HCT116 (cell line): ENCODE data around the gene DCTN5. TPM values are rescaled to one million over a fixed set of nuclear protein-coding genes. Genes with fewer than 3 reads are reported as not detected.
A peak's percentile ranks its signal among the peaks of the same experiment; 100 is the strongest.

Experiments used
- ATAC-seq: fragments of 200-7000 bp; cut with Tn5 transposase; 2 replicates; pipeline ENCODE4 v1.9.1; 2020; ENCODE audit warnings: mild to moderate bottlenecking, moderate library complexity
- BruUV-seq: library from RNA; stranded (reverse); fragments of 400-500 nt; replicated peaks from 2 replicates; lab custom pipeline; 2021; lab: Mats Ljungman, UMichigan
- CTCF ChIA-PET: fragments of 300-600 bp; sonication (Branson Sonifier 250); formaldehyde crosslinking; loops from one replicate; lab custom pipeline; 2021; ENCODE audit warnings: antibody characterized with exemption; lab: Charles Lee
- POLR2A ChIA-PET: fragments of 300-600, 350-600 bp; sonication (Branson Sonifier 250); formaldehyde crosslinking; loops from one replicate; lab custom pipeline; 2021; ENCODE audit warnings: antibody characterized with exemption; lab: Charles Lee
- RAD21 ChIA-PET, 2 experiments: fragments of 300-600 bp; sonication (Branson Sonifier 250); formaldehyde crosslinking; loops; one replicate each; lab custom pipeline; 2023; ENCODE audit warnings: low total read pairs in 2 of 2; ENCODE audit not compliant: uncharacterized antibody in 2 of 2, unreplicated experiment in 2 of 2, low non-redundant PET in 1 of 2; lab: Charles Lee
- DNase-seq: peaks from one replicate; pipeline ENCODE4 v3.0.0-alpha.2; 2010; ENCODE audit warnings: low read depth, low spot score
- H2AFZ ChIP-seq: fragments of 200-600 bp; shearing (Covaris generic), sonication (generic); 2 replicates; pipeline ENCODE4 v1.6.1; 2017; ENCODE audit warnings: low read depth, mixed run types, mixed read lengths, antibody characterized with exemption, low read length; ENCODE audit not compliant: poor library complexity, severe bottlenecking
- H3K27ac ChIP-seq: 2 replicates; pipeline ENCODE4 v1.5.1; 2012; ENCODE audit warnings: low read depth, low read length
- H3K27me3 ChIP-seq: fragments of 200-600 bp; sonication (generic); 2 replicates; pipeline ENCODE4 v1.6.1; 2016; ENCODE audit warnings: mixed run types, low read length, mixed read lengths; ENCODE audit not compliant: insufficient read depth
- H3K36me3 ChIP-seq, 2 experiments: fragments of 200-500 bp in 1 of 2; fragments of 200-600 bp in 1 of 2; sonication (Bioruptor generic) in 1 of 2; sonication (generic) in 1 of 2; 2 replicates each; pipeline versions ENCODE4 v1.5.1 to v1.6.1; 2014 to 2016; ENCODE audit warnings: low read length in 2 of 2, inconsistent platforms in 1 of 2, mixed read lengths in 1 of 2, mixed run types in 1 of 2; ENCODE audit not compliant: insufficient read depth in 2 of 2, control insufficient read depth in 1 of 2
- H3K4me1 ChIP-seq, 2 experiments: fragments of 200-600 bp in 1 of 2; sonication (generic) in 1 of 2; 2 replicates each; pipeline versions ENCODE4 v1.5.1 to v1.6.1; 2012 to 2017; ENCODE audit warnings: low read length in 2 of 2, inconsistent platforms in 1 of 2, mild to moderate bottlenecking in 1 of 2, mixed read lengths in 1 of 2, mixed run types in 1 of 2, moderate library complexity in 1 of 2; ENCODE audit not compliant: insufficient read depth in 2 of 2, control insufficient read depth in 1 of 2
- H3K4me2 ChIP-seq: fragments of 200-600 bp; sonication (generic); 2 replicates; pipeline ENCODE4 v1.6.1; 2017; ENCODE audit warnings: mixed run types, low read length, mixed read lengths
- H3K4me3 ChIP-seq, 2 experiments: fragments of 200-600 bp in 1 of 2; sonication (generic) in 1 of 2; replicated peaks in 1 of 2; 2 replicates each; pipeline ENCODE4 v1.5.1; 2011 to 2016; ENCODE audit warnings: low read length in 2 of 2, control low read depth in 1 of 2, low read depth in 1 of 2, mild to moderate bottlenecking in 1 of 2, mixed read lengths in 1 of 2, mixed run types in 1 of 2
- H3K79me2 ChIP-seq: fragments of 200-600 bp; sonication (generic); 2 replicates; pipeline ENCODE4 v1.6.1; 2017; ENCODE audit warnings: mild to moderate bottlenecking, mixed run types, low read length, moderate library complexity, mixed read lengths; ENCODE audit not compliant: insufficient read depth
- H3K9ac ChIP-seq: fragments of 200-600 bp; sonication (generic); 2 replicates; pipeline ENCODE4 v1.6.1; 2016; ENCODE audit warnings: low read length, mixed read lengths
- H3K9me2 ChIP-seq: fragments of 200-600 bp; sonication (generic), shearing (Covaris generic); 2 replicates; pipeline ENCODE4 v1.6.1; 2017; ENCODE audit warnings: mixed run types, mild to moderate bottlenecking, moderate library complexity; ENCODE audit not compliant: insufficient read depth
- H3K9me3 ChIP-seq, 2 experiments: fragments of 200-500 bp in 1 of 2; fragments of 200-600 bp in 1 of 2; sonication (Bioruptor generic) in 1 of 2; sonication (generic) in 1 of 2; 2 replicates each; pipeline ENCODE4 v1.6.1; 2014 to 2017; ENCODE audit warnings: low read length in 2 of 2, mixed read lengths in 2 of 2, inconsistent platforms in 1 of 2, low read depth in 1 of 2, mild to moderate bottlenecking in 1 of 2, mixed run types in 1 of 2, moderate library complexity in 1 of 2; ENCODE audit not compliant: control insufficient read depth in 1 of 2, insufficient read depth in 1 of 2
- H4K20me1 ChIP-seq: fragments of 200-600 bp; sonication (generic), shearing (Covaris generic); 2 replicates; pipeline ENCODE4 v1.6.1; 2017; ENCODE audit warnings: mixed run types, mild to moderate bottlenecking, moderate library complexity; ENCODE audit not compliant: insufficient read depth
- CBX3 ChIP-seq: IDR thresholded peaks from 2 replicates; pipeline ENCODE4 v1.6.1; 2012; ENCODE audit warnings: low read depth
- CEBPB ChIP-seq: IDR thresholded peaks from 2 replicates; pipeline ENCODE4 v1.6.1; 2012; ENCODE audit warnings: low read depth
- ELF1 ChIP-seq: IDR thresholded peaks from 2 replicates; pipeline ENCODE4 v1.6.1; 2012; ENCODE audit warnings: low read depth, borderline replicate concordance
- EZH2 ChIP-seq: fragments of 200-600 bp; sonication (generic); IDR thresholded peaks from 2 replicates; pipeline ENCODE4 v1.6.1; 2017; ENCODE audit warnings: antibody characterized with exemption, mixed run types
- EZH2phosphoT487 ChIP-seq: fragments of 200-600 bp; IDR thresholded peaks from 2 replicates; pipeline ENCODE4 v1.6.1; 2018; ENCODE audit warnings: antibody characterized with exemption, borderline replicate concordance
- FOSL1 ChIP-seq: IDR thresholded peaks from 2 replicates; pipeline ENCODE4 v1.6.1; 2012; ENCODE audit warnings: low read depth
- JUND ChIP-seq: IDR thresholded peaks from 2 replicates; pipeline ENCODE4 v1.6.1; 2012
- POLR2A ChIP-seq: IDR thresholded peaks from 2 replicates; pipeline ENCODE4 v1.7.0; 2011; ENCODE audit warnings: borderline replicate concordance; ENCODE audit not compliant: insufficient read depth, insufficient read length; ENCODE audit errors: extremely low read depth
- POLR2AphosphoS5 ChIP-seq: IDR thresholded peaks from 2 replicates; pipeline ENCODE4 v1.6.1; 2011; ENCODE audit warnings: mild to moderate bottlenecking, low read depth, low read length, moderate library complexity
- RAD21 ChIP-seq: IDR thresholded peaks from 2 replicates; pipeline ENCODE4 v1.6.1; 2012; ENCODE audit warnings: low read depth, mild to moderate bottlenecking
- SIN3A ChIP-seq: IDR thresholded peaks from 2 replicates; pipeline ENCODE4 v1.6.1; 2012; ENCODE audit warnings: low read depth
- SRF ChIP-seq: IDR thresholded peaks from 2 replicates; pipeline ENCODE4 v1.6.1; 2012; ENCODE audit warnings: low read depth
- YY1 ChIP-seq: IDR thresholded peaks from 2 replicates; pipeline ENCODE4 v1.6.1; 2011; ENCODE audit warnings: low read length, low read depth, moderate library complexity, mild to moderate bottlenecking; ENCODE audit not compliant: insufficient replicate concordance; ENCODE audit errors: extremely low read depth
- ZFX ChIP-seq: fragments of 450-650 bp; IDR thresholded peaks from 2 replicates; pipeline ENCODE4 v1.6.1; 2017
- ZNF274 ChIP-seq: fragments of 200-500 bp; sonication (Bioruptor generic); IDR thresholded peaks from 2 replicates; pipeline ENCODE4 v1.6.1; 2014; ENCODE audit warnings: mild to moderate bottlenecking, low read depth, low read length, inconsistent platforms
- intact Hi-C: fragments of 100-400 bp; cut with micrococcal nuclease; formaldehyde crosslinking; loops from 2 replicates; pipeline ENCODE4 v1.10.0; 2022
- total RNA-seq: library from RNA; stranded (reverse); gene quantifications from one replicate; pipeline ENCODE4 v1.2.1, GENCODE V29; 2021; ENCODE audit not compliant: unreplicated experiment
- TF ChIP-seq, protein P1 (sequence below): IDR thresholded peaks from 2 replicates; pipeline ENCODE4 v1.6.1; 2012; ENCODE audit warnings: low read depth
- TF ChIP-seq, protein P2 (sequence below), 3 experiments: fragments of 200-600 bp in 1 of 3; sonication (generic) in 1 of 3; IDR thresholded peaks in 2 of 3; conservative IDR thresholded peaks in 1 of 3; 2 replicates each; pipeline ENCODE4 v1.5.1; 2012 to 2017; ENCODE audit warnings: low read depth in 2 of 3, low read length in 2 of 3, antibody characterized with exemption in 1 of 3, borderline replicate concordance in 1 of 3, control low read depth in 1 of 3, mild to moderate bottlenecking in 1 of 3, mixed read lengths in 1 of 3, mixed run types in 1 of 3, moderate library complexity in 1 of 3; ENCODE audit not compliant: insufficient read depth in 1 of 3
- TF ChIP-seq, protein P3 (sequence below): IDR thresholded peaks from 2 replicates; pipeline ENCODE4 v1.6.1; 2012
- TF ChIP-seq, protein P4 (sequence below): IDR thresholded peaks from 2 replicates; pipeline ENCODE4 v1.6.1; 2011; ENCODE audit warnings: mild to moderate bottlenecking, low read length, moderate library complexity; ENCODE audit not compliant: insufficient replicate concordance; ENCODE audit errors: extremely low read depth
- TF ChIP-seq, protein P5 (sequence below): IDR thresholded peaks from 2 replicates; pipeline ENCODE4 v1.6.1; 2012

DCTN5 gene
- total RNA-seq, 1 experiment from 2014 or later, result 42.9 TPM

DNA sequence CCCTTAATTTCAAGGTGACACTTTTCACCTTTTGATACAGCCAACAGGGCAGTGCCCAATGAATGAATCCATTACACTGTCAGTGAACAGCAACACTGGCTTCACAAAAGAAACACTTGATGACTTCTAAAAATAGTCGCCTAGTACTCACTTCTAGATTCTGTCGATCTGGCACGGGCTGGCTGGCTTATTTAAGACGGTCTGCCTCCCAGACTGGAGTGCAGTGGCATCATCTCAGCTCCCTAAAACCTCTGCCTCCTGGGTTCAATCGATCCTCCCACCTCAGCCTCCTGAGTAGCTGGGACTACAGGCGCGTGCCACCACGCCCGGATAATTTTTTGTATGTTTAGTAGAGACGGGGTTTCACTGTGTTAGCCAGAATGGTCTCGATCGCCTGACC is 47.1 kb upstream of the DCTN5 start:
- intact Hi-C loops, result no loop called here
- Histone ChIP-seq H3K36me3 (peaks cover 17 to 40% of the 10 kb centered on the region in 2 experiments), H3K9me3 (no peaks in the 10 kb centered on the region), H3K79me2 (peaks cover 68% of the 10 kb centered on the region), H3K4me2 (peak overlapping the region; percentile 89), H3K4me1 (peaks cover 16 to 25% of the 10 kb centered on the region in 2 experiments; a peak in 3 of 4 replicates), H3K4me3 (no peak overlapping the region), H2AFZ (no peak overlapping the region), H4K20me1 (no peaks in the 10 kb centered on the region), H3K27me3 (no peaks in the 10 kb centered on the region), H3K9ac (no peak overlapping the region), H3K9me2 (no peaks in the 10 kb centered on the region), H3K27ac (no peak overlapping the region)
- RAD21 ChIA-PET, result no interaction called here
- ATAC-seq (no peak), DNase-seq (no peak)
- POLR2A ChIA-PET, result interaction anchor here (1.4 kb wide), 1 partner anchor 37 kb away, joined by 3 read pairs; the partner anchor contains the start of genes EARS2 and UBFD1
- CTCF ChIA-PET, result no interaction called here
- TF ChIP-seq POLR2A (no peak), RAD21 (no peak), ZFX (no peak), JUND (no peak), FOSL1 (no peak), POLR2AphosphoS5 (no peak), CEBPB (no peak), CBX3 (no peak), ELF1 (no peak), YY1 (no peak), SIN3A (no peak), EZH2phosphoT487 (no peak), ZNF274 (no peak), SRF (no peak), EZH2 (no peak)
- TF ChIP-seq, protein P1, sequence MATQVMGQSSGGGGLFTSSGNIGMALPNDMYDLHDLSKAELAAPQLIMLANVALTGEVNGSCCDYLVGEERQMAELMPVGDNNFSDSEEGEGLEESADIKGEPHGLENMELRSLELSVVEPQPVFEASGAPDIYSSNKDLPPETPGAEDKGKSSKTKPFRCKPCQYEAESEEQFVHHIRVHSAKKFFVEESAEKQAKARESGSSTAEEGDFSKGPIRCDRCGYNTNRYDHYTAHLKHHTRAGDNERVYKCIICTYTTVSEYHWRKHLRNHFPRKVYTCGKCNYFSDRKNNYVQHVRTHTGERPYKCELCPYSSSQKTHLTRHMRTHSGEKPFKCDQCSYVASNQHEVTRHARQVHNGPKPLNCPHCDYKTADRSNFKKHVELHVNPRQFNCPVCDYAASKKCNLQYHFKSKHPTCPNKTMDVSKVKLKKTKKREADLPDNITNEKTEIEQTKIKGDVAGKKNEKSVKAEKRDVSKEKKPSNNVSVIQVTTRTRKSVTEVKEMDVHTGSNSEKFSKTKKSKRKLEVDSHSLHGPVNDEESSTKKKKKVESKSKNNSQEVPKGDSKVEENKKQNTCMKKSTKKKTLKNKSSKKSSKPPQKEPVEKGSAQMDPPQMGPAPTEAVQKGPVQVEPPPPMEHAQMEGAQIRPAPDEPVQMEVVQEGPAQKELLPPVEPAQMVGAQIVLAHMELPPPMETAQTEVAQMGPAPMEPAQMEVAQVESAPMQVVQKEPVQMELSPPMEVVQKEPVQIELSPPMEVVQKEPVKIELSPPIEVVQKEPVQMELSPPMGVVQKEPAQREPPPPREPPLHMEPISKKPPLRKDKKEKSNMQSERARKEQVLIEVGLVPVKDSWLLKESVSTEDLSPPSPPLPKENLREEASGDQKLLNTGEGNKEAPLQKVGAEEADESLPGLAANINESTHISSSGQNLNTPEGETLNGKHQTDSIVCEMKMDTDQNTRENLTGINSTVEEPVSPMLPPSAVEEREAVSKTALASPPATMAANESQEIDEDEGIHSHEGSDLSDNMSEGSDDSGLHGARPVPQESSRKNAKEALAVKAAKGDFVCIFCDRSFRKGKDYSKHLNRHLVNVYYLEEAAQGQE, result no peak
- TF ChIP-seq, protein P2, sequence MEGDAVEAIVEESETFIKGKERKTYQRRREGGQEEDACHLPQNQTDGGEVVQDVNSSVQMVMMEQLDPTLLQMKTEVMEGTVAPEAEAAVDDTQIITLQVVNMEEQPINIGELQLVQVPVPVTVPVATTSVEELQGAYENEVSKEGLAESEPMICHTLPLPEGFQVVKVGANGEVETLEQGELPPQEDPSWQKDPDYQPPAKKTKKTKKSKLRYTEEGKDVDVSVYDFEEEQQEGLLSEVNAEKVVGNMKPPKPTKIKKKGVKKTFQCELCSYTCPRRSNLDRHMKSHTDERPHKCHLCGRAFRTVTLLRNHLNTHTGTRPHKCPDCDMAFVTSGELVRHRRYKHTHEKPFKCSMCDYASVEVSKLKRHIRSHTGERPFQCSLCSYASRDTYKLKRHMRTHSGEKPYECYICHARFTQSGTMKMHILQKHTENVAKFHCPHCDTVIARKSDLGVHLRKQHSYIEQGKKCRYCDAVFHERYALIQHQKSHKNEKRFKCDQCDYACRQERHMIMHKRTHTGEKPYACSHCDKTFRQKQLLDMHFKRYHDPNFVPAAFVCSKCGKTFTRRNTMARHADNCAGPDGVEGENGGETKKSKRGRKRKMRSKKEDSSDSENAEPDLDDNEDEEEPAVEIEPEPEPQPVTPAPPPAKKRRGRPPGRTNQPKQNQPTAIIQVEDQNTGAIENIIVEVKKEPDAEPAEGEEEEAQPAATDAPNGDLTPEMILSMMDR (IDR thresholded peaks at IDR 0.05 in 2 of 3, conservative IDR thresholded peaks at IDR 0.05 in 1 of 3; ENCODE audit: borderline replicate concordance in 1 of 3, insufficient read depth in 1 of 3, low read depth in 2 of 3, low read length in 2 of 3), result no peak
- TF ChIP-seq, protein P3, sequence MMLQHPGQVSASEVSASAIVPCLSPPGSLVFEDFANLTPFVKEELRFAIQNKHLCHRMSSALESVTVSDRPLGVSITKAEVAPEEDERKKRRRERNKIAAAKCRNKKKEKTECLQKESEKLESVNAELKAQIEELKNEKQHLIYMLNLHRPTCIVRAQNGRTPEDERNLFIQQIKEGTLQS, result no peak
- TF ChIP-seq, protein P4, sequence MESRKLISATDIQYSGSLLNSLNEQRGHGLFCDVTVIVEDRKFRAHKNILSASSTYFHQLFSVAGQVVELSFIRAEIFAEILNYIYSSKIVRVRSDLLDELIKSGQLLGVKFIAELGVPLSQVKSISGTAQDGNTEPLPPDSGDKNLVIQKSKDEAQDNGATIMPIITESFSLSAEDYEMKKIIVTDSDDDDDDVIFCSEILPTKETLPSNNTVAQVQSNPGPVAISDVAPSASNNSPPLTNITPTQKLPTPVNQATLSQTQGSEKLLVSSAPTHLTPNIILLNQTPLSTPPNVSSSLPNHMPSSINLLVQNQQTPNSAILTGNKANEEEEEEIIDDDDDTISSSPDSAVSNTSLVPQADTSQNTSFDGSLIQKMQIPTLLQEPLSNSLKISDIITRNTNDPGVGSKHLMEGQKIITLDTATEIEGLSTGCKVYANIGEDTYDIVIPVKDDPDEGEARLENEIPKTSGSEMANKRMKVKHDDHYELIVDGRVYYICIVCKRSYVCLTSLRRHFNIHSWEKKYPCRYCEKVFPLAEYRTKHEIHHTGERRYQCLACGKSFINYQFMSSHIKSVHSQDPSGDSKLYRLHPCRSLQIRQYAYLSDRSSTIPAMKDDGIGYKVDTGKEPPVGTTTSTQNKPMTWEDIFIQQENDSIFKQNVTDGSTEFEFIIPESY, result no peak
- TF ChIP-seq, protein P5, sequence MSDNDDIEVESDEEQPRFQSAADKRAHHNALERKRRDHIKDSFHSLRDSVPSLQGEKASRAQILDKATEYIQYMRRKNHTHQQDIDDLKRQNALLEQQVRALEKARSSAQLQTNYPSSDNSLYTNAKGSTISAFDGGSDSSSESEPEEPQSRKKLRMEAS, result no peak
- no TSS peak for BruUV-seq
